H1 (cell line): Measurements from ENCODE around the gene SLX1A.

Source experiments
- CTCF ChIP-seq, 3 experiments: IDR thresholded peaks; 1 replicate in 2 of 3; 2 replicates in 1 of 3; pipeline versions ENCODE4 v1.5.1 to v1.6.1; 2011; ENCODE audit warnings: low read length in 3 of 3, mild to moderate bottlenecking in 3 of 3, inconsistent platforms in 2 of 3, low read depth in 1 of 3, moderate library complexity in 1 of 3; ENCODE audit not compliant: insufficient read depth in 1 of 3; ENCODE audit errors: control extremely low read depth in 1 of 3
- POLR2A ChIP-seq, 2 experiments: IDR thresholded peaks; 1 replicate in 1 of 2; 2 replicates in 1 of 2; pipeline ENCODE4 v1.6.1; 2011; ENCODE audit warnings: low read depth in 2 of 2, low read length in 2 of 2, mild to moderate bottlenecking in 2 of 2; ENCODE audit errors: control extremely low read depth in 1 of 2
- POLR2AphosphoS5 ChIP-seq: IDR thresholded peaks from 2 replicates; pipeline ENCODE4 v1.6.1; 2011; ENCODE audit warnings: low read depth, low read length
- SIN3A ChIP-seq, 2 experiments: IDR thresholded peaks in 1 of 2; conservative IDR thresholded peaks in 1 of 2; 2 replicates each; pipeline ENCODE4 v1.6.1; 2011 to 2012; ENCODE audit warnings: low read length in 2 of 2, improper control_type of control experiment in 1 of 2, low read depth in 1 of 2, mild to moderate bottlenecking in 1 of 2
- SP2 ChIP-seq: IDR thresholded peaks from 2 replicates; pipeline ENCODE4 v1.6.1; 2012; ENCODE audit warnings: mild to moderate bottlenecking, low read length, inconsistent platforms
- TF ChIP-seq, protein P1 (sequence below): IDR thresholded peaks from 2 replicates; pipeline ENCODE4 v1.6.1; 2012; ENCODE audit warnings: inconsistent platforms

- TF ChIP-seq CTCF (IDR thresholded peaks at IDR 0.05; ENCODE audit: control extremely low read depth in 1 of 3, insufficient read depth in 1 of 3, low read depth in 1 of 3, low read length in 3 of 3) (no peak), POLR2A (IDR thresholded peaks at IDR 0.05; ENCODE audit: control extremely low read depth in 1 of 2, low read depth in 2 of 2, low read length in 2 of 2) (no peak), POLR2AphosphoS5 (no peak), SIN3A (conservative IDR thresholded peaks at IDR 0.05 in 1 of 2, IDR thresholded peaks at IDR 0.05 in 1 of 2; ENCODE audit: low read depth in 1 of 2, low read length in 2 of 2) (no peak), SP2 (no peak)
- TF ChIP-seq, protein P1, sequence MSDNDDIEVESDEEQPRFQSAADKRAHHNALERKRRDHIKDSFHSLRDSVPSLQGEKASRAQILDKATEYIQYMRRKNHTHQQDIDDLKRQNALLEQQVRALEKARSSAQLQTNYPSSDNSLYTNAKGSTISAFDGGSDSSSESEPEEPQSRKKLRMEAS = no peak
Measured at GRCh38 chr16:30145657-30146056, 48.0 kb upstream of the SLX1A start.
